Upper lobe of left lung (tissue), 4 donors: ENCODE measurements around the gene MSANTD3.

Source experiments
- POLR2A ChIP-seq, 4 donors: fragments of 450-650 bp; IDR thresholded peaks; one replicate each; pipeline ENCODE4 v1.5.1; 2016 to 2017; ENCODE audit warnings: antibody characterized with exemption in 4 of 4, mild to moderate bottlenecking in 2 of 4
- POLR2AphosphoS5 ChIP-seq, 2 donors: sonication (generic); formaldehyde crosslinking; IDR thresholded peaks; one replicate each; pipeline ENCODE4 v1.5.1; 2017; ENCODE audit warnings: antibody characterized with exemption in 2 of 2
- TF ChIP-seq, protein P1 (sequence below), 6 experiments: fragments of 450-650 bp in 4 of 6; fragments of 200-600 bp in 2 of 6; sonication (generic) in 2 of 6; IDR thresholded peaks; one replicate each; pipeline ENCODE4 v1.5.1; 2016 to 2019; ENCODE audit warnings: antibody characterized with exemption in 6 of 6

DNA sequence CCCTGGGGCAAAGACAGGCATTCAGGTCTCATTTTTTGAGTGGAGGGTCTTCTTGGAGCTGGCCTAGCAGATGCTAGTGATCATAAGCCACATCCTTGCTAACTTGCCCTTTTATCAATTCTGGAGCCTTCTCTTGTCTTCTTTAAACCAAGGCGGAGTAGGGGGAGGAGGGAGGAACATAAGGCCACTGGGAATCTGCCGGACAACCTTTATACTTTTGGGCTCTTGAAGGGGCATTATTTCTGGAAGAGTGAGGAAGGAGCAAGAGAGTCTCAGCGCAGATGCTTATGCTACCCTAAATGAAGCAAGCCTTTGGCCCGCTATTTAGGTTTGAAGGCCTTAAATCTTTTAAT is 48.0 kb downstream of the MSANTD3 start:
- no peak for TF ChIP-seq POLR2A (IDR thresholded peaks at IDR 0.05)
- TF ChIP-seq, protein P1, sequence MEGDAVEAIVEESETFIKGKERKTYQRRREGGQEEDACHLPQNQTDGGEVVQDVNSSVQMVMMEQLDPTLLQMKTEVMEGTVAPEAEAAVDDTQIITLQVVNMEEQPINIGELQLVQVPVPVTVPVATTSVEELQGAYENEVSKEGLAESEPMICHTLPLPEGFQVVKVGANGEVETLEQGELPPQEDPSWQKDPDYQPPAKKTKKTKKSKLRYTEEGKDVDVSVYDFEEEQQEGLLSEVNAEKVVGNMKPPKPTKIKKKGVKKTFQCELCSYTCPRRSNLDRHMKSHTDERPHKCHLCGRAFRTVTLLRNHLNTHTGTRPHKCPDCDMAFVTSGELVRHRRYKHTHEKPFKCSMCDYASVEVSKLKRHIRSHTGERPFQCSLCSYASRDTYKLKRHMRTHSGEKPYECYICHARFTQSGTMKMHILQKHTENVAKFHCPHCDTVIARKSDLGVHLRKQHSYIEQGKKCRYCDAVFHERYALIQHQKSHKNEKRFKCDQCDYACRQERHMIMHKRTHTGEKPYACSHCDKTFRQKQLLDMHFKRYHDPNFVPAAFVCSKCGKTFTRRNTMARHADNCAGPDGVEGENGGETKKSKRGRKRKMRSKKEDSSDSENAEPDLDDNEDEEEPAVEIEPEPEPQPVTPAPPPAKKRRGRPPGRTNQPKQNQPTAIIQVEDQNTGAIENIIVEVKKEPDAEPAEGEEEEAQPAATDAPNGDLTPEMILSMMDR (IDR thresholded peaks at IDR 0.05): no peak
- TF ChIP-seq POLR2AphosphoS5 (IDR thresholded peaks at IDR 0.05): no peak
